IPS-15b (cell line): ENCODE data around the gene ACVRL1.

Source experiments
- H3K27me3 ChIP-seq: one replicate; pipeline ENCODE4 v1.6.1; 2013; ENCODE audit warnings: low read length; ENCODE audit not compliant: control insufficient read depth, insufficient read depth
- H3K36me3 ChIP-seq: one replicate; pipeline ENCODE4 v1.6.1; 2013; ENCODE audit warnings: low read length; ENCODE audit not compliant: control insufficient read depth, insufficient read depth
- H3K4me1 ChIP-seq: one replicate; pipeline ENCODE4 v1.6.1; 2013; ENCODE audit warnings: mild to moderate bottlenecking, low read length; ENCODE audit not compliant: control insufficient read depth, insufficient read depth
- H3K4me3 ChIP-seq: one replicate; pipeline ENCODE4 v1.5.1; 2013; ENCODE audit warnings: low read depth, low read length
- H3K9ac ChIP-seq: one replicate; pipeline ENCODE4 v1.6.1; 2013; ENCODE audit warnings: low read depth, mild to moderate bottlenecking, low read length
- H3K9me3 ChIP-seq: one replicate; pipeline ENCODE4 v1.6.1; 2013; ENCODE audit warnings: mild to moderate bottlenecking, low read length; ENCODE audit not compliant: control insufficient read depth, insufficient read depth

ACVRL1 gene

GRCh38 chr12:51953864-51954263 is 46.6 kb downstream of the ACVRL1 start:
- no peak overlapping the region for H3K9ac ChIP-seq
- peaks cover 4% of the 10 kb centered on the region for H3K4me1 ChIP-seq
- no peaks in the 10 kb centered on the region for H3K36me3 ChIP-seq
- H3K9me3 ChIP-seq = no peaks in the 10 kb centered on the region
- peaks cover 53% of the 10 kb centered on the region for H3K27me3 ChIP-seq
- H3K4me3 ChIP-seq = no peak overlapping the region

- Histone ChIP-seq H3K9ac (no peak overlapping the region), H3K36me3 (no peaks in the 10 kb centered on the region), H3K27me3 (peaks cover 44% of the 10 kb centered on the region), H3K4me1 (peaks cover 4% of the 10 kb centered on the region), H3K4me3 (no peak overlapping the region), H3K9me3 (no peaks in the 10 kb centered on the region)
Measured at GRCh38 chr12:51954561-51955361, 47.5 kb downstream of the ACVRL1 start.

GRCh38 chr12:51955702-51956101 is 48.4 kb downstream of the ACVRL1 start:
- H3K9ac ChIP-seq = no peak overlapping the region

GRCh38 chr12:51958542-51958941 is 51.2 kb downstream of the ACVRL1 start:
- Histone ChIP-seq H3K4me1 (no peaks in the 10 kb centered on the region), H3K4me3 (no peak overlapping the region), H3K27me3 (peaks cover 17% of the 10 kb centered on the region), H3K36me3 (peaks cover 3% of the 10 kb centered on the region), H3K9ac (no peak overlapping the region), H3K9me3 (no peaks in the 10 kb centered on the region)

More at GRCh38 chr12:51955702-51956101, 48.4 kb downstream of the ACVRL1 start:
- no peaks in the 10 kb centered on the region for H3K9me3 ChIP-seq
- H3K27me3 ChIP-seq = peaks cover 34% of the 10 kb centered on the region
- peaks cover 4% of the 10 kb centered on the region for H3K4me1 ChIP-seq
- no peak overlapping the region for H3K4me3 ChIP-seq
- peaks cover 2% of the 10 kb centered on the region for H3K36me3 ChIP-seq

- Histone ChIP-seq H3K4me1 (no peaks in the 10 kb centered on the region), H3K27me3 (peaks cover 10% of the 10 kb centered on the region), H3K4me3 (no peak overlapping the region), H3K36me3 (peaks cover 3% of the 10 kb centered on the region), H3K9ac (no peak overlapping the region), H3K9me3 (no peaks in the 10 kb centered on the region)
Measured at GRCh38 chr12:51959211-51959610, 51.9 kb downstream of the ACVRL1 start.

- no peaks in the 10 kb centered on the region for H3K9me3 ChIP-seq
- H3K27me3 ChIP-seq = peaks cover 3% of the 10 kb centered on the region
- no peak overlapping the region for H3K4me3 ChIP-seq
- H3K9ac ChIP-seq = no peak overlapping the region
- H3K36me3 ChIP-seq = peaks cover 3% of the 10 kb centered on the region
- no peaks in the 10 kb centered on the region for H3K4me1 ChIP-seq
Measured at GRCh38 chr12:51959921-51960320, 52.6 kb downstream of the ACVRL1 start.

DNA sequence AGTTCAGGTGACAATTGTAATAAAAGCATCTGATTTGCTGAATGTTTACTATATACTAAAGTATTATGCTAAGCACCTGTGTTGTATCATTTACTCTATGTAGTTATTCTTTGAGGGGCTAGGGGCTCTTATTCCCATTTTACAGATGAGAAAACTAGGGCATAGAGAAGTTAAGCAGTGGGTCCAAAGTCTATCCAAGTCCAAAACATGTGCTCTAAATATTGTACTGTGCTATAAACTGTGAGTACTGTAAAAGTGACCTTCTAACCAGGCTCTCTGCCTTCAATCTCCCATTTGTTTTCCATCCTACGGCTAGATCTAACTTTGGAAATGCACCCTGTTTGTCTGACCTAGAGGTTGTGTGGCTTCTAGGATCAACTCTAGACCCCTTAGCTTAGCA is 53.2 kb downstream of the ACVRL1 start:
- Histone ChIP-seq H3K4me3 (no peak overlapping the region), H3K27me3 (no peaks in the 10 kb centered on the region), H3K9me3 (no peaks in the 10 kb centered on the region), H3K4me1 (no peaks in the 10 kb centered on the region), H3K9ac (no peak overlapping the region), H3K36me3 (peaks cover 3% of the 10 kb centered on the region)

- H3K9me3 ChIP-seq = no peaks in the 10 kb centered on the region
- H3K4me1 ChIP-seq = no peaks in the 10 kb centered on the region
- no peak overlapping the region for H3K9ac ChIP-seq
- no peaks in the 10 kb centered on the region for H3K27me3 ChIP-seq
- H3K36me3 ChIP-seq = peaks cover 3% of the 10 kb centered on the region
- no peak overlapping the region for H3K4me3 ChIP-seq
Measured at GRCh38 chr12:51960890-51961289, 53.6 kb downstream of the ACVRL1 start.

DNA sequence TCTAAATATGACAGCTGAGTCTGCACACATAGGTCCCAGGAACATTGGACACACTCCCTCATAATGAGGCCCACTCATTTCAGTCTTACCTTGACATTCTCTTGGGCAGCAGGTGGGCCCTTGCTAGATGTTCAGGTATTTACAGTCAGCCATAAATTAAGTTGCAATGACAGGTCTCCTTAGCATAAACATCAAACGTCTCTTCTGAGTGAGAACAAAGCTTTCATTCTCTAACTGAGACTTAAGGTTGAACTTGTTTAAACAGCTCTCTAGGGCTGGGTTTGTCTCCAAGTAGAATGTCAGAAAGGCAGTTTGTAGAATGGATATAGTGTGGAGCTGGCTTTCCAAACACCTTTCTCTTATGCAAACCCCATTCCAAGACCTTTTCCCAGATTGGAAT is 54.5 kb downstream of the ACVRL1 start:
- no peaks in the 10 kb centered on the region for H3K4me1 ChIP-seq
- H3K4me3 ChIP-seq = no peak overlapping the region
- H3K9me3 ChIP-seq = no peaks in the 10 kb centered on the region
- H3K27me3 ChIP-seq = no peaks in the 10 kb centered on the region
- peaks cover 3% of the 10 kb centered on the region for H3K36me3 ChIP-seq
- H3K9ac ChIP-seq = no peak overlapping the region

DNA sequence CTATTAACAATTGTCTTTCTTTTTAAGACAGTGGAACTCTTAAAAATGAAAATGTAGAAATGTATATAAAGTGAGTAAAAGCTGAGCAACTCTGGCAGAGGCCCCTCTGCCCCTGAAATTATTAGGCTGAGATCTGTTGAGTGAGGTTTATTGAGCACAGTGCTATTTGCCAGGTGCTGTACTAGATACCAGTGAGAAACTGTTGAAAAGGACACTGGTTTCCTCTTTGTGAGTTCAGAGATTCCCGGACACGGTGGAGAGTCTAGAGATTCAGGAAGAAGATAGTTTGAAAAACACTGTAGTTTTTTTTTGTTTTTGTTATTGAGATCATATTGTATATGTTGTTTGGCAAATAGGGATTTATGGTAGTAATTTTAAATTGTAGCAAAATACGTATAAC is 55.4 kb downstream of the ACVRL1 start:
- Histone ChIP-seq H3K4me3 (no peak overlapping the region), H3K4me1 (no peaks in the 10 kb centered on the region), H3K9ac (no peak overlapping the region), H3K9me3 (no peaks in the 10 kb centered on the region), H3K27me3 (no peaks in the 10 kb centered on the region), H3K36me3 (peaks cover 3% of the 10 kb centered on the region)

GRCh38 chr12:51963477-51963876 is 56.2 kb downstream of the ACVRL1 start:
- Histone ChIP-seq H3K9ac (no peak overlapping the region), H3K27me3 (no peaks in the 10 kb centered on the region)

GRCh38 chr12:51969643-51970042 is 62.3 kb downstream of the ACVRL1 start:
- Histone ChIP-seq H3K4me3 (no peak overlapping the region), H3K27me3 (no peaks in the 10 kb centered on the region), H3K9me3 (no peaks in the 10 kb centered on the region), H3K9ac (no peak overlapping the region), H3K4me1 (peaks cover 7% of the 10 kb centered on the region), H3K36me3 (no peaks in the 10 kb centered on the region)

More at GRCh38 chr12:51963477-51963876, 56.2 kb downstream of the ACVRL1 start:
- Histone ChIP-seq H3K4me1 (no peaks in the 10 kb centered on the region), H3K36me3 (peaks cover 3% of the 10 kb centered on the region), H3K4me3 (no peak overlapping the region), H3K9me3 (no peaks in the 10 kb centered on the region)
